OCI-LY1 (cell line): ENCODE measurements around the gene ENTPD7.

Experiments used
- EZH2 ChIP-seq: fragments of 200-600 bp; sonication (generic), shearing (Covaris generic); IDR thresholded peaks from 2 replicates; pipeline ENCODE4 v1.8.0; 2017; ENCODE audit warnings: borderline replicate concordance, mixed run types, mild to moderate bottlenecking, antibody characterized with exemption, low read length, moderate library complexity, mixed read lengths
- TF ChIP-seq, protein P1 (sequence below): fragments of 200-600 bp; sonication (generic), shearing (Covaris generic); IDR thresholded peaks from 2 replicates; pipeline ENCODE4 v1.5.1; 2017; ENCODE audit warnings: mild to moderate bottlenecking, antibody characterized with exemption, low read length, moderate library complexity, mixed read lengths

DNA sequence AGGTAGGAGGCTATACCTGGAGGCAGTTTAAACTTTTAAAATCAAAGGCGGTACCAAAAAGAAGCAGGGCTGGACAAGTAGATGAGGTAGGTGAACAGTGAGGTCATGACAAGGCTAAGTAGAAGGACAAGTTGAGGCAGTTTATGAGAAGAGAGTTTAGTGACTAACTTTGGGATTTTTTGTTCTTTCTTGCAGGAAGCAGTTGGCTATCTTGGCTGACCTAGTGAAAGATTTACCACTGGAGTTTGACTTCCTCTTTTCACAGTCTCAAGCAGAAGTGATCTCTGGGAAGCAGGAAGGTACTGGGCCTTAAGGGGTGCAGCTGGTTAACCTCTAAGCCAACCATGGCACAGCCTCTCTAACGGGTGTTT, 26.3 kb downstream of the ENTPD7 start:
- TF ChIP-seq EZH2 = no peak
- TF ChIP-seq, protein P1, sequence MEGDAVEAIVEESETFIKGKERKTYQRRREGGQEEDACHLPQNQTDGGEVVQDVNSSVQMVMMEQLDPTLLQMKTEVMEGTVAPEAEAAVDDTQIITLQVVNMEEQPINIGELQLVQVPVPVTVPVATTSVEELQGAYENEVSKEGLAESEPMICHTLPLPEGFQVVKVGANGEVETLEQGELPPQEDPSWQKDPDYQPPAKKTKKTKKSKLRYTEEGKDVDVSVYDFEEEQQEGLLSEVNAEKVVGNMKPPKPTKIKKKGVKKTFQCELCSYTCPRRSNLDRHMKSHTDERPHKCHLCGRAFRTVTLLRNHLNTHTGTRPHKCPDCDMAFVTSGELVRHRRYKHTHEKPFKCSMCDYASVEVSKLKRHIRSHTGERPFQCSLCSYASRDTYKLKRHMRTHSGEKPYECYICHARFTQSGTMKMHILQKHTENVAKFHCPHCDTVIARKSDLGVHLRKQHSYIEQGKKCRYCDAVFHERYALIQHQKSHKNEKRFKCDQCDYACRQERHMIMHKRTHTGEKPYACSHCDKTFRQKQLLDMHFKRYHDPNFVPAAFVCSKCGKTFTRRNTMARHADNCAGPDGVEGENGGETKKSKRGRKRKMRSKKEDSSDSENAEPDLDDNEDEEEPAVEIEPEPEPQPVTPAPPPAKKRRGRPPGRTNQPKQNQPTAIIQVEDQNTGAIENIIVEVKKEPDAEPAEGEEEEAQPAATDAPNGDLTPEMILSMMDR = no peak
